HG02973 (cell line): ENCODE measurements around the gene LRRC17.

Source experiments
- ATAC-seq: cut with Tn5 transposase; IDR thresholded peaks from one replicate; pipeline ENCODE4 v1.9.1; 2021; ENCODE audit warnings: moderate library complexity; ENCODE audit not compliant: unreplicated experiment

Gene LRRC17, protein sequence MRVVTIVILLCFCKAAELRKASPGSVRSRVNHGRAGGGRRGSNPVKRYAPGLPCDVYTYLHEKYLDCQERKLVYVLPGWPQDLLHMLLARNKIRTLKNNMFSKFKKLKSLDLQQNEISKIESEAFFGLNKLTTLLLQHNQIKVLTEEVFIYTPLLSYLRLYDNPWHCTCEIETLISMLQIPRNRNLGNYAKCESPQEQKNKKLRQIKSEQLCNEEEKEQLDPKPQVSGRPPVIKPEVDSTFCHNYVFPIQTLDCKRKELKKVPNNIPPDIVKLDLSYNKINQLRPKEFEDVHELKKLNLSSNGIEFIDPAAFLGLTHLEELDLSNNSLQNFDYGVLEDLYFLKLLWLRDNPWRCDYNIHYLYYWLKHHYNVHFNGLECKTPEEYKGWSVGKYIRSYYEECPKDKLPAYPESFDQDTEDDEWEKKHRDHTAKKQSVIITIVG

GRCh38 chr7:102912742-102913141 is at the start of gene LRRC17:
Gene LRRC17, plus strand, starts transcription at chr7:102913000. Its CDS starts 20,914 bp downstream, at chr7:102933914.
- ATAC-seq = no peak

- no peak for ATAC-seq
Observed at GRCh38 chr7:102864958-102865357, 47.8 kb upstream of the LRRC17 start.

DNA sequence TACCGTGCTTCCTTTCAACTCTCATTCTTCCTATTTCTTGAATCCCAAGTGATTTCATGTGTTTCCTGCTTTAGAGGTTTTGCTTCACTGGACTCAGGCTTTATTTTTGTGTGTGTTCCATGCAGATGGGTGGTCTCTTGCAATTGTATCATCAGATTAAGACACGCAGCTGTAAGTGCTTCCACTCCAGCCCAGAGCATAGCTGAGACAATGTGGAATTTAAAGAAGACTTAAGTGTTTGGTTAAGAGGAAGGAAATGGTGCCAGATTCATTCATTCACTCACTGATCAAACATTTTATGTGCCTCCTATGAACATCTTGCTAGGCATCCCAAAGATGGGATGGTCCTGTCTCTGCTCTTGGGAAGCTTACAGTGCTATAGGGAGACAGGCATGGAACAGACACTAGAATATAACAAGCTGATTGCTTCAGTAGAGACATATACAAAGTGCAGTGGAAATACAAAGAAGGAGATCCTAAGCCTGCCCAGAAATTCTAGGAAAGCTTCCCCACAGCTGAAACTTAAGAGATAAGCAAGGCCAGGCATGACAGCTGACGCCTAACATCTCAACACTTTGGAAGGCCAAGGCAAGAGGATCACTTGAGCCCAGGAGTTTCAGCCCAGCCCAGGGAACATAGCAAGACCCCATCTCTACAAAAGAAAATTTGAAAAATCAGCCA is 46.1 kb upstream of the LRRC17 start:
- no peak for ATAC-seq

DNA sequence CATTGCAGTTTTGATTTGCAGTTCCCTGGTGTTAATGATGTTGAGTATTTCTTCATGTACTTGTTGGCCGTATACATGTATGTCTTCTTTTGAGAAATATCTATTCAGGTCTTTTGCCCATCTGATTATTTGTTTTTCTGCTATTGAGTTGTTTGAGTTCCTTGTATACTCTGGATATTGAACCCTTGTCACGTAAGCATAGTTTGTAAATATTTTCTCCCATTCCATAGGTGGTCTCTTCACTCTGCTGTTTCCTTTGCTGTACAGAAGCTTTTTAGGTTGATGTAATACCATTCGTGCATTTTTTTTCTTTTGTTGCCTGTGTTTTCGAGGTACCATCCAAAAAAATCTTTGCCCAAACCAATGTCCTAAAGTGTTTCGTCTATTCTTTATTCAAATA is 43.6 kb upstream of the LRRC17 start:
- ATAC-seq = no peak

DNA sequence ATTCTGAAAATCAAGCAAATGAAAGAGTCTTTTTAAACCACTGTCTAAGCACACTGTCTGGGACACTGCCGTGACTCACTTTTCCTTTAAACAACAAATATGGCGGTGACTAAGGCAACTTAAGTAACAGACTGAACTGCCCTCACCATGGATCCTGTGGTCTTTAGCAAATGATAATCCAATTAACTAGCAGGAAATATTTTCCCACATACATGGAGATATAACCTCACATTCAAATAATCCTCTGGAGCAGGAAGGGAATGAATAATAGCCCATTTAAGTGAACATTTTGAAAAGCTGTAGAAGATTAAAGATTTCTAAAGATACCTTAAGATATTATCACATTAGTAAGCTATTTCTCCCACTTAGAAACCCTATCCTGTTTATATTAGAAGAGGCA is 40.3 kb upstream of the LRRC17 start:
- ATAC-seq = no peak

GRCh38 chr7:102873470-102874165 is 39.2 kb upstream of the LRRC17 start:
- peak; percentile 15 for ATAC-seq

DNA sequence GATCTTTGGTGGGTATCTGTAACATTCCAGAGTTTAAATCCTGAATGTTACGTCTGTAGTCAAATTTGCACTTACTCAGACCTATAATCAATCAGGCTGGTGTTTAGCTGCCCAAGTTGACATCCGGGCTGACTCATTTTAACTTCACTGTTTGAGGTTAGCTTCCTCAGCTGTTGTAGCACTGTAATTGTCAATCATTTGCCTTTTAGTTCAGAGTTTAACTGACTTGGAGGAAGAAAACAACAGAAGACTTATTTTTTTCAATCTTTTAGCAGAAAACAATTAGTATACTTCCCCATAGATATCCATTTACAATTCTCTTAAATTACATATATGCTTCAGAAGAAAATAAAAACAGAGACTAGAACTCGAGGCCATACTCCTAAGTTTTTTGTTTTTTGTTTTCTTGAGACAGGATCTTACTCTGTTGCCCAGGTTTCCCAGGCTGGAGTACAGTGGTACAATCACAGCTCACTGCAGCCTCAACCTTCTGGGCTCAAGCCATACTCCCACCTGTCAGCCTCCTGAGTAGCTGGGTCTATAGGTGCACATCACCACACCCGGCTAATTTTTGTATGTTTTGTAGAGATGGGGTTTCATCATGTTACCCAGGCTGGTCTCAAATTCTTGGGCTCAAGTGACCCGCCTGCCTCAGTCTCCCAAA is 38.5 kb upstream of the LRRC17 start:
- ATAC-seq = peak; percentile 99

DNA sequence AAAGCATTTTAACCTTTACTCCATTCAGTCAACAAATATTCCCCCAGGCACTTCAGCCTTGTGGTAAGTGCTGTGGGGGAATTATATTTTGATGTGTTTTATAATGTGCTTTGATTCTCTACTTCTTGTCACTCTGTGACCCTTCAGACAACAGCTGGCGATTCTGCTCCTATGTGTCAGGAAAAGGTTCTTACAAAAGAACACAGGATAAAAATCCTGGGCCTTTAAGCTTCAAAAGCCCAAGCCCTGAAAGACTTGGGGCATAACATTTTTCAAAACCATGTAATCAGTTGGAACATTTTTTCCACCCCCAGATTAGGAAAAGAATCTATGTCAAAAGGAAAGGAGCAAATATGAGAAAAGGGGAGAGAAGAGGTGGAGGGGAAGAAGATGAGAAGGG is 37.8 kb upstream of the LRRC17 start:
- no peak for ATAC-seq

- ATAC-seq = no peak
Observed at GRCh38 chr7:102875700-102876295, 37.0 kb upstream of the LRRC17 start.

DNA sequence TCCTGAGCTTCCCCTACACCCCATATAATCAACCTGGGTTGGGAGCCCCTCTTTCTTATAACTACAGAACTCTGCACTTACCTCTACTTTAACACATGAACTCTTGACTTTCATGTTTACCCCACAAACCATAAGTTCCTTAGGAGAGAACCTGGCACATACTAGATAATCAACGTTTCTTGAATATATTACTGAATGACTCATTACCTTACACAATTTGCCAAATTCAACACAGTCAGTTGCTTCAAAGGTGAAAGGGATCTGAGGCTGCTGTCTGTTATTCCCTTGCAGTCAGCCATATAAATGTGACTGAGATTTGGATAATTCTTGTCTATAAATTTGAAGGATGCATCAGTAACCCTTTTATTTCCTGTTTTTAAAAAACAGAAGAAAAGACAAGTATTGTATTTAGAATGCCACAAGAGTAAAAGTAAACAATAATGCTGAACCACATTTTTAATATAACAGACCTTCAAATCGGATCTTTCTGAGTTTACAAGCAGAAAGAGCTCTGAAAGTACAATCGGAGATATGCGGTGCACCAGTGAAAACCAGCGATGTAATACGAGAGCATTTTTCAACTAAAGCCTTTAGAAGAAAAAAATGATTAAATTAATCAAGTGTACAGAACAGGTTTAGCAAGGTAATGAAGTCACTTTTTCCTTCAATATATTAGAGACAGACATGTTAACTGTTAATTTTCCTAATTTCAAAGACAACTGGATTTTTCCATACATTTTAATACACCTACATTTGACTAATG is 29.5 kb upstream of the LRRC17 start:
- no peak for ATAC-seq

DNA sequence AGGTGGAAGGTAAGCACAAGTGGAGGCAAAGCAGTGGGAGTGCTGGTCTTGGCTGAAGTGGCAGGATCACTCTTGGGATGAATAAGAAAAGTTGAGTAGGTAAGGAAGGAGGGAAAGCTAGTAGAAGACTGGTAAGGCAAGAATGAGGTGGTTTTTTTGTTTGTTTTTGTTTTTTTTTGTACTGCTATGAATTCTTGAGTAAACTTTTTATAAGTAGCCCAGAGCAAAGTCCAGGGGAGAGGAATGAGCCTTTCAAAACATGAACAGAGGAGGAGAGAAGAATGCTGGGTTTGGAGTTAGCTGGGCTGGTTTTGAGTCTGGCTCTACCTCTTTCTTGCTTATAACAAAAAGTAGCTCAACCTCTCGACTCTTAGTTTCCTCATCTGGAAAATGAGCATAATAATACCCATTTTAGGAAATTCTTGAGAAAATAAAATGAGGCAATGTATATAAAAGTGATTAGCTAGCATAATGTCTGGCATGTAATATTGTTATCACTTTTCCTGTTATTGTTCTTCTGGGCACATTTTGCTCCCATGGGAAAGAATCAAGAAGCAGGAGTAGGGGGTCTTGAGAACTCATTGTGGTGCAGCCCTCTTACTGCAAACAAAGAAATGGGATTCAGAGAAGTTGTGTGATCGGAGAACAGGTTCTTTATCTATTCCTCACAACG is 24.1 kb upstream of the LRRC17 start:
- no peak for ATAC-seq

GRCh38 chr7:102889851-102890250 is 22.9 kb upstream of the LRRC17 start:
- no peak for ATAC-seq

DNA sequence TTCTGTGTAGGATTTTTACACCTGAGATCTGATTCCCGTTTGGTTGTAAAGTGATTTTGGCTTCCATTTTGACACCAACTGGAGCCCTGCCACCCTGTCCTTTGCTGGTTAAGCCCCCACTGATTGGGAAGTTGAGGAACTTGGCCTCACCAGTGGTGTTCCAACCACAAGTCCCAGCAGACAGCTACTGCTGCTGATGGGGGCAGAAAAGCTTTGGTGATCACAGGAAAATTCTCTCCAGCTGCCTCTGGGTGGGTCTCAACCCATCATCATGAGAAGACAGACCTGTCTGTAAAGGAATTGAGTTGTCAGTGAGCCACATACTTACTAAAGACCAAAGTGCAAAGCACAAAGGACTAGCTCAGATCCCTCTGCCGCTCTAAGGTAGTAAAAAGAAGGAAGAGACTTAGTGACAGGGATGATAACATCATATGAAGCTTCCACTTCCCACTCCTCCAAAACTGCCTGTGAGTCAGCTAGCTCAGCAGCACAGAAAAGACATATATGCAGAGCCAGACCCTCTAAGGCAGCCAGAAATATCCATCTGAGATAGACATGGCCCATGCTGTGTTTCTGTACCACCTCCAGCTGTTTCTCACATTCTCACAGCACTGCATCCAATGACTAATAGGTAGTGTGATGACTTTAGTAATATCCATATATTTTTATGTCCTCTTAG is 22.4 kb upstream of the LRRC17 start:
- no peak for ATAC-seq

- no peak for ATAC-seq
Observed at GRCh38 chr7:102890971-102891692, 21.7 kb upstream of the LRRC17 start.

- ATAC-seq = no peak
Observed at GRCh38 chr7:102891693-102892261, 21.0 kb upstream of the LRRC17 start.

DNA sequence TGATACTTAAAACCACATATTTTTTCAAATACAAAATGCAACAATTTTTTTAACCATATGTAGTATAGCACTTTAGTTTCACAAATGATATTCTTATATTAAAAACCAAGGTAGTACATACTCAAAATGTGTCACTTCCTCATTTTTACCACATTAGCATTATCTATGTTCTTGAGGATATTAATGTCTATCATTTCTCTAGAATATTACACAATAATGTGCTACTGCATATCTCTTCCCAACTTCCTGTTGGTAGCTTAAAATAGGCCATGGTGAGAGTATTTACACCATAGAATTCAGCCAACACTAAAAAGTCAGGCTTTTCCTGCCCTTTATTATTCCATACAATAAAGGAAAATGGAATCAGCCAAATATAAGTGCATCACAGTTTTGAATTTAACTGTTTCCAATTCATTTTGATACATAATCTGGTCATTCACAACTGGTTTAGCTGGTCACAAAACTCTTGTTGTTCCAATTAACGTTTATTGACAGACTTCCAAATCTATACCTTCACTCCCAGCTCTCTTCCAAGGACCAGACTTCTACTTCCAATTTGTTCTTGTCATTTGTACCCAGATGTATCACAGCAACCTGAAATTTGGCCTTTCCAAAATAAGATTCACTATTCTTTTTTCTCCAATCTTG is 20.0 kb upstream of the LRRC17 start:
- no peak for ATAC-seq

DNA sequence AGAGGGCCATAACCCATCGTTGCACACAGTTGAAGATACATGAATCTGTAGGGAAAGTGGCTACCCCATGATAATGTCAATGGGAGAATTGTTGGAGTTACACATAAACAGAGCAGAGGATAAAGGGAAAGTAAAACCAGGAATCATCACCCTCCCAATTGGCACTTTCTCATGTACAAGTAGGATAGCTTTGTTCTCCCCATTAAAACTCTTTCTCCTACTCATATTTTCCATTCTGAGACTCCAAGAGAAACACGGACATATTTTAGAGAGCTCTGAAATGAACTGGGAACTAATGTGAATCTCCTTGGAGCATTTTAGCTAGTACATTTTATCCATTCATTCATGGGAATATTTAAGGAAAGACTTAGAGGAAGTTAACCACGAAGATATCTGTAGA is 17.2 kb upstream of the LRRC17 start:
- no peak for ATAC-seq
